HG02678 (cell line): ENCODE measurements around the gene OR56A1.

Experiments
- ATAC-seq: cut with Tn5 transposase; IDR thresholded peaks from one replicate; pipeline ENCODE4 v1.9.1; 2021; ENCODE audit warnings: mild to moderate bottlenecking, moderate library complexity; ENCODE audit not compliant: unreplicated experiment

Gene OR56A1

DNA sequence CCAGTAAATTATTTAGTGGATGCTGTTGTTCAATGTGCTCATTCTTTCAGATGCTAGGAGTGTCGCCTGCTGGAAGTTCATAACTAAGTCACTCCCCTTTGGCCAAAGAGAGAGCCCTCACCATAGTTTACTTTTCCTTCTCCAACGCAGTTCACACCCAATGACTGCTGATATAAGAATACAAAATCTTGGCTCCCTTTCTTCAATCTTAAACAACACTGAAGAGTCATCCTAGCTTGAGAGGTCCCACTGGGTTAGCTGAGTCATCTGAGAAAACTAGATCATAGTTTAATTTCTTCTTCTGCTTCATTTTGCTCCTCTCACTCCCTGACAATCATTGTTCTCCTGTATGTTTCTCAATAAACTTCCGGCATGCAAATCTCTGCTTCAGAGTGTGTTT is 38.4 kb downstream of the OR56A1 start:
- ATAC-seq, result no peak

DNA sequence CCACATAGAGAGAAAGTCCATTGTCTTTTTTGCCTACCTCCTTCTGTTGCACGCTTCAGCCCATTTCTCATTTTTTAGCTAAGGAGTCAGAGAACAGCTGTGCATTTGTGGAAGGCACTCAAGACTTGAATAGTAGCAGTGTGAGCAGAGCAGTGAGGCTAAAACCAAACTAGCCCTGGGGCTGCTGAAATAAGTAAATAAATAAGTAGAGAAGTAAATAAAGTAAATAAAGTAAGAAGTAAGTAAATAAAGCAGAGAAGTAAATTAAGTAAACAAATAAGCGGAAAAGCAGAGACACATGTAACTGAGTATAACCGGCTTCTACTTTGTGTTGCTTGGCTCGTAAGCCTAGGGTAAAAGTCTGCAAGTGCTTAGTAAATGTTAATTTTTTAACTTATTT is 41.4 kb downstream of the OR56A1 start:
- no peak for ATAC-seq

DNA sequence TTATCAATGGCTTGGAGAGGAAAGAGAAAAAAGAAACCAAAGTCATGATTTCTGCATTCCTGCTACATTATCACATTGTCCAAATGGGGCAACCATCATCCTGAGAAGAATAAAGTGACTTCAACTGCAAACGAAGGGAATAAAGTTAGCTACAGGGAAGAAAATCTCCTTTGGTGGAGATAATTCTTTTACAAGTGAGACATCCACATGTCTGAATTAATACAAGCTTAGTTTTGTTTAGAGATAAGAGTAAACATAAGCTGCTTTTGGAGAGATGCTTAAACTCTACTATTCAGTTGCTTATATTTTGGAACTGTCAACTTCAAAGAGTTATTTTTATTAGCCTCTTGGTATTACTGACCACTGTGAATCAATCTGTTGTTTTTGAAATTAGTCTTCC is 43.7 kb downstream of the OR56A1 start, which contains the start of gene OR52L1:
Gene OR52L1 (minus strand): TSS at position 101 of the 400 bp plus-strand sequence. CDS start 55 bp downstream, at position 46.
- ATAC-seq, result no peak

DNA sequence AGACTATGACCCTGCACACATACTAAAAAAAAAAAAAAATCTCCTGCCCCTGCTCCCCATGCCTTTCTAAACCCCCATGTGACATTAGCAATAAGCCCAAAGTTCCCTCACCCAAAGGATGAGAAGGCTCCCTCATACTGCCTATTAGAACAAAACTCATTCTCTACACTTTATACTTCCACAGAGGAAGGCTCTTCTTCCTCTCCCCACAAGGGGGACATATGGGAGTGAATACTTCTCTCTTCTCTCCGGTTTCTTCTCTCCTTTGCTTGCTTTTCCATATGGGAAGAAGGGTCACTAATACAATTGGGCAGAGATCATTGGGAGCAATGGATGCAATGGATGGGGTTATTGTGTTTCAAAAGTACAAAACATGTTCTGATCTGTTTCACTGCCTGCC is 47.1 kb downstream of the OR56A1 start:
- ATAC-seq, result no peak

DNA sequence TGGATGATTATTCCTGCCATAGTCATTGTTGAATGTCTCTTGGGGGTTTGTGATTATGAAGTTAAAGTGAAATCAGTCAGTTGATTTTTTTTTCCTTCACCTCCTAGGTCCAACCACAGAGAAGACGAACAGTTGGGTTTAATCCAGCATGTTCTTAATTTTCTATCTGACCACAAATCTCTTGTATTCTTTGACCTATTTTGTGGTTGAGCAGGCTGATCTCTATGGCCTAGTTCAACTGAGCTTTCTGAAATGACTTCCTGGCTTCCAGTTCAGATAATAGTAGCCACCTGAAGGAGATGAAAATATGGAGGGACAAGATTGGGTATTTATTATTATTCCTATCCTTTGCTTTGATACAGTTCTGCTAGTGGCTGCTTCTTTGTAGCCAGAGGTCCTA is 57.0 kb downstream of the OR56A1 start:
- no peak for ATAC-seq
